Suppressor macrophage treated with lipopolysaccharide for 4 hours (primary cell): Measurements from ENCODE around the gene OST4.
"Not testable (repeated sequence)": the region's sequence is repeated elsewhere in the genome, so short reads cannot be mapped to it uniquely, and the experiment has no call there.

ENCODE experiments used
- DNase-seq: peaks from one replicate; pipeline ENCODE4 v3.0.0-alpha.2; 2020

OST4 gene

GRCh38 chr2:27071277-27071989 lies at the start of gene OST4:
Gene OST4, minus strand, starts transcription at chr2:27071654.
- peak; percentile 98 for DNase-seq

GRCh38 chr2:27119330-27119670 lies 47.8 kb upstream of the OST4 start:
- DNase-seq: not testable (repeated sequence)

- DNase-seq: no peak
Measured at GRCh38 chr2:27118525-27119329, 47.3 kb upstream of the OST4 start, which contains the start of gene CGREF1. Gene CGREF1, minus strand, starts transcription at chr2:27119128. Its CDS starts 14,762 bp downstream, at chr2:27104366.

- DNase-seq: no peak
Measured at GRCh38 chr2:27117995-27118524, 46.6 kb upstream of the OST4 start.

- DNase-seq: no peak
Measured at GRCh38 chr2:27115519-27115918, 44.1 kb upstream of the OST4 start.

GRCh38 chr2:27111392-27112078 lies 40.1 kb upstream of the OST4 start:
- DNase-seq: not testable (repeated sequence)

- not testable (repeated sequence) for DNase-seq
Measured at GRCh38 chr2:27110603-27111352, 39.3 kb upstream of the OST4 start.

GRCh38 chr2:27109083-27109482 lies 37.6 kb upstream of the OST4 start:
- no peak for DNase-seq

GRCh38 chr2:27108221-27108620 lies 36.8 kb upstream of the OST4 start:
- DNase-seq: no peak

GRCh38 chr2:27105981-27106380 lies 34.5 kb upstream of the OST4 start:
- DNase-seq: no peak

- DNase-seq: no peak
Measured at GRCh38 chr2:27102329-27102728, 30.9 kb upstream of the OST4 start.

- DNase-seq: no peak
Measured at GRCh38 chr2:27100036-27100435, 28.6 kb upstream of the OST4 start.

- DNase-seq: no peak
Measured at GRCh38 chr2:27099334-27099955, 28.0 kb upstream of the OST4 start.

- no peak for DNase-seq
Measured at GRCh38 chr2:27097341-27097740, 25.9 kb upstream of the OST4 start.

- peak; percentile 77 for DNase-seq
Measured at GRCh38 chr2:27096748-27097297, 25.4 kb upstream of the OST4 start.

GRCh38 chr2:27095745-27096651 lies 24.5 kb upstream of the OST4 start:
- DNase-seq: peak; percentile 44

- no peak for DNase-seq
Measured at GRCh38 chr2:27095427-27095744, 23.9 kb upstream of the OST4 start.

GRCh38 chr2:27094353-27094984 lies 23.0 kb upstream of the OST4 start:
- DNase-seq: no peak

- no peak for DNase-seq
Measured at GRCh38 chr2:27093430-27094352, 22.2 kb upstream of the OST4 start.
